ENCODE results near the gene OR51E2. TPM values are rescaled to one million over a fixed set of nuclear protein-coding genes. Genes with fewer than 3 reads are reported as not detected.
A peak's percentile ranks its signal among the peaks of the same experiment; 100 is the strongest.

The OR51E2 gene
- total RNA-seq, 1 experiment from 2014 or later: 0.37 TPM

DNA sequence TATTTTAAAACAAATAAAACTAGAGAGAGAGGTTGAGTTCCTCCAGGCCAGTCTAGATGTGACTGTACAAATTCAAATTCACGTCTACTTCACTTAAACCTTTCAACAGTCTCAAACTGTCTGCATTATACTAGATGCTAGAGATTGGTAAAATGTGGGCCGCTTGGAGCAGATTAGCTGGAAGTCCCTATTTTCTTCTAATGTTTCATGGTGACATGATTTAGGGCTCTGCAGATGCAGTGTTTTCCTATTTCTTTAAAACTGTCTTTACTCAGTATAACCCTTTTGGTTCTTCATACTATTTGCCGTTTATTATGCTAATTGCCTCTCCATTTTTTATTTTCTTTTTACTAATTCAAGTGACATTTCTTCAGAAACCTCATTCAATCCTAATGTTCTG lies 33.5 kb downstream of the OR51E2 start:
- no peak for DNase-seq (ENCODE audit: low spot score)

DNA sequence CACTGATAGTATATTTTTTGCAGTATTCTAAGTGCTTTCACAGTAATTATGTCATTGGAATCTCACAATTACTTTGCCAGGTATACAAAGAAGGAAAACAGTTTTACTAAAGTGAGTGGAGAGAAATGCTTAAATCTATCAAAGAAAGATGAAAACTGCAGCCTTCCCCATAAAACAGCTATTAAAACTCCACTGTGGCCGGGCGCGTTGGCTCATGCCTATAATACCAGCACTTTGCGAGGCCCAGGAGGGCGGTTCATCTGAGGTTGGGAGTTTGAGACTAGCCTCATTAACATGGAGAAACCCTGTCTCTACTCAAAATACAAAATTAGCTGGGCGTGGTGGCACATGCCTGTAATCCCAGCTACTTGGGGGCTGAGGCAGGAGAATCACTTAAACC lies 34.8 kb downstream of the OR51E2 start:
- DNase-seq (ENCODE audit: low spot score): no peak

DNA sequence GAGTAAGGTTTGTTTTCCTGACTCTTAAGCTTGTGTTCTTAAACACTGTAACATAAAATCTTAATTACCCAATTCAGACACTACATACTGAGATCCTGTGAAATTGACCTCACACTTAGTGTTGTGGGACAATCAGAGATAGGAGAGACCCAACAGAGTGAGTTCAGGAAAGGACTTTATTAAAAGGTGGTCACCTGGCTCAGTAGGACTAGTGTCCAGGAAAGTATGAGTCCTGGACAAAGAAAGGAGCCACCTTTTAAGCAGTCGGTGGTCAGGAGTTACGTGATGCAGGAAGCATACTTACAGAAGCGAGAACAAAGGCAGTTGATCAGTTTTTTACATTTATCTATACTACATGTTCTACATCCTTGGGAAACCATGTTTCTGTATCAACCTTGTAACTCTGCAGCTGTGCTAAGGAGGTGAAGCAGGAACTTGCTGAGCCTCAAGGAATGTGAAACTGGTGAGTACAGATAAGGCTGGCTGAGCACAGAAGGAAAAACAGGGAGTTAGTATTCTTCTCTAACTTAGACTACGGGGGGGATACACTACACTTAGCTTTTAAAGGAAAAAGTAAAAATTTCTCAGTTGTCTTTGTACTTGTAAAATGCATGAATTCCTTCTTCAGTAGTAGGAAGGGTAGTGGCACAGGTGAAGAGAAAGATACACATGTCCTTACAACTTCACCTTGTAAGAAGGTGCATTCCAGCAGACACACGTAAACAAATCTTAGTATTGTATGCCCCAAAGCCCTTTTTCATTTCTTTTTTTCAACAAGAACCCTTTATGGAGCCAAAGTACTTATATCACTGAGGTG lies 38.8 kb downstream of the OR51E2 start:
- DNase-seq (ENCODE audit: low spot score): no peak

DNA sequence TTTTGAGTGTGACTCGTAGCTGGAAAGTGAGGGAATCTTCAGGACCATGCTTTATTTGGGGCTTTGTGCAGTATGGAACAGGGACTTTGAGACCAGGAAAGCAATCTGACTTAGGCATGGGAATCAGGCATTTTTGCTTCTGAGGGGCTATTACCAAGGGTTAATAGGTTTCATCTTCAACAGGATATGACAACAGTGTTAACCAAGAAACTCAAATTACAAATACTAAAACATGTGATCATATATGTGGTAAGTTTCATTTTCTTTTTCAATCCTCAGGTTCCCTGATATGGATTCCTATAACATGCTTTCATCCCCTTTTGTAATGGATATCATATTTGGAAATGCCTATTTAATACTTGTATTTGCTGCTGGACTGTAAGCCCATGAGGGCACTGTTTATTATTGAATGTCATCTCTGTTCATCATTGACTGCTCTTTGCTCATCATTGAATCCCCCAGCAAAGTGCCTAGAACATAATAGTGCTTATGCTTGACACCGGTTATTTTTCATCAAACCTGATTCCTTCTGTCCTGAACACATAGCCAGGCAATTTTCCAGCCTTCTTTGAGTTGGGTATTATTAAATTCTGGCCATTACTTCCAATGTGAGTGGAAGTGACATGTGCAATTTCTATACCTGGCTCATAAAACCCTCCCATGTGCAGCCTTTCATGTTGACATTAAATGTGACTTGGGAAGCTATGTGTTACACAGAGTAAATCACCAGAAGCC lies 42.9 kb downstream of the OR51E2 start:
- DNase-seq (ENCODE audit: low spot score): no peak

DNA sequence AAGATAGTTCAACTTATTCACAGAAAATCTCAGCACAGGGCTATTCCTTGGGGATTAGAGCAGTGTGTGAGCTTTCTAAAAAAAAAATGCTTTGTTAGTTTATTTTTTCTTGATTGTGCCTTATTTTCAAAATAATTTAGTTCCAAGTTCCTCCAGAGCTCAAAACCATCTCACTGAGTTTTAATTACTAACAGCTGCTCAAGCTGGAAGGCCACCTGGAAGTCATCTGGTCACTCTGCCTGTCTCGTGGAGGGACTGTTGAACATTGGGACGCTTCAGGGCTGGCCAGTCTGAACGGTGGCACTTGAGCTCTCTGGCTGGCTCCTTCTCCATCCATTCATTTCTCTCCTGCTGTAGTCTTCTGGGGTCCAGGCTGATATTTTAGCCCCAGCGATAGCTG lies 49.9 kb downstream of the OR51E2 start:
- no peak for DNase-seq (ENCODE audit: low spot score)

DNA sequence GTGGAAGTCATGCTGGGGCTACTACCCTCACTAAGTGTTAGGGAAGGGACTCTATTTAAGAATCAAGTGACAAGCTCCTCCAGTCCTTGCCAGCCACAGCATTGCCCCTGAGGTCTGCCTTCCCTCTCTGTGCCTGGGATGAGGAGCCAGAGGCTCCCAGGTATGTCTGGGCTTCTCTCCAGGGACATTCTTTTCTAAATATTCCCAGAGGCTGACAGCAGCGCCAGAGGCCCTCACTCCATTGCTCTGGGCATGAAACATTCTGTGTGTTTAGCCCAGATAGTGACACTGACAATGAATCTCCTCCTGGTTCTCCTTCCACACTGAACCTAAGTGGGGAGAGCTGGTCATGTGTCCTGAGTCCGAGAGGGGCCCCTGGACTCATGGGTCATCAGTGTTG lies 51.7 kb downstream of the OR51E2 start:
- DNase-seq (ENCODE audit: low spot score): no peak

DNA sequence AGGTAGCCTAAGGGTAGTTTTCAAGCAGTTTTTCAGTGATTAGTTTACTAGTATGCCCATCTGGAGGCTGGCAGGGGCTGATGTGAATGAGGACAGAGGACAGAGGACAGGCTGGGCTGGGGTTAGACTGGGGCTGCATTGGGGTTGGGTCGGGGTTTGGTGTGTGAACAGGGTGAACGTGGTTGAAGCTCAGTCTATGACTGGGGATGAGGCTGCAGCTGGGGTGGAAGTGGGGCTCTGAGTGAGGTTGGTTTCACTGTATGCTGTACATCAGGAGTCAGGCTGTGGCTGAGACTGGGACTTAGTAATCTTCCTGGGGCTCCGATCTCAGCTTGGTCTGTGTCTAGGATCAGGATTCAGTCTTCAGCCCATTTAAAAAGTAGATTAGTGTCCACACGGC lies 53.4 kb downstream of the OR51E2 start:
- no peak for DNase-seq (ENCODE audit: low spot score)

DNA sequence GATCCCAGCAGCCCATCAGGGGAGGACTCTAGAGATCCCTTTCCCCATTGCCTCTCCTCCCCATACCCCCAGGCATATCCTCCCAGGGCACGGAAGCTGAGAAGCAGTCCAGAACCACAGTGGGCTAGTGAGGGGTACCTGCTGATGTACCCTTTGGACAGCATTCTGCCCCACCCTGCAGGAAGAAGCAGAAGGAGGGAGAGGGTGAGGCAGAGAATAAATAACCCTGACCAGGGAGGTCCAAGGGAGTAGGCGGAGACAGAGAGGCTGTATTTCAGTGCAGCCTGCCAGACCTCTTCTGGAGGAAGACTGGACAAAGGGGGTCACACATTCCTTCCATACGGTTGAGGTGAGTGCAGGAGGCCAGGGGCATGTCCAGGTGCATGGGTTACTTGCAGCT lies 54.0 kb downstream of the OR51E2 start, which contains the start of gene OR51E1:
OR51E1 (plus strand) TSS at position 301 of the 400 bp plus-strand sequence. CDS start 8,545 bp downstream, outside the sequence.
- no peak for DNase-seq (ENCODE audit: low spot score)

DNA sequence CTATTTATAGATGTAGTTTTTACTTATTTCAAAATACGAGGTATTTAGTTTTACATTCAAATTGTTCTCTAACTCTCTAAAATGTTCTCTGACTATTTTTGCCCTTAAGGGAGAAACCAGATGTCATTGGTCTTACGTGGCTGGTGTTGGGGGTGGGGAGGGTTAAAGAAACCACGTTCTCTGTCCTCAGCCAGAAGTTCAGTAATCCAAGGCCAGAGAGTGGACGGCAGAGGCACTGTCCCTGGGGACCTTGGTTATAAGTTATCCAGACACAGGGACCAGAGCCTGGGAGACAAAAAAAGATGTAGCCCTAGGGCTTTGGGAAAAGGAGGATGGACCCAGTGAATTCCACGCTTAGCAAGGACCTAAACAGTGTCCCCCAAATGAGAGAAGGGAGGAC lies 54.6 kb downstream of the OR51E2 start:
- DNase-seq (ENCODE audit: low spot score): no peak

DNA sequence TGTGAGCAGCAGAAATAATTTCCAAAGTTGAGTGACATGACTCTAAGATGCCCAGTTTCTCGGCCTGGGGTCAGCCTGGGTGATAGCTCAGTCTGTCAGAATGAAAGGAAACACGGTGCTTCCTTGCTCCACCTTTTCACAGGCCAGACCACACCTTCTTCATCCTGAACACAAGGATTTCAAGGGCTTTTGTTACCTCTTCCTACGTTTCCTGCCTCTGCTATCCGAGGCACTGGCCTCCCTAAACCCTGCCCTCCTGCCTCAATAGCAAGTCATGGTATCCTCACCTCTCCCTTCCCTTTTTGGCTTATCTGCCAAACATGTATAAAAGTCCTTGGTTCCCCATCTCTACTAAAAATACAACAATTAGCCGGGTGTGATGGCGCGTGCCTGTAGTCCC lies 55.6 kb downstream of the OR51E2 start:
- no peak for DNase-seq (ENCODE audit: low spot score)

DNA sequence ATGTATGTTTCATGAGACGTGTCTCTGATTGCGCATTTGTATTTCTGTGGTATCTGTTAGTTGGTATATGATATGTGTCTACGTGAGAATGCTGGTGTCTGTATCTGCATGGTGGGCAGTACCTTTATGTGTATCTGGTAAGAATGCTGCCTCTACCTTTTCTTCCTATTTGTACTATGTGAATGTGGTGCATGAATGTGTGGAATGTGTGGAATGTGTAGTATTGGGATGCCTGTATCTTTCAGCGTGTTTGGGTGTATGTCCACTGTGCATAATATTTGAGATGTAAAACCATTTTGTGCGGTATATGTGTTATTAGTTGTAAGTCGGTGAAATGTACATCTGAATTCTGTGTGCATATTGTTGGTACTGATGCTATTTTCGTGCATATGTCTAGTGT lies 56.2 kb downstream of the OR51E2 start:
- no peak for DNase-seq (ENCODE audit: low spot score)

DNA sequence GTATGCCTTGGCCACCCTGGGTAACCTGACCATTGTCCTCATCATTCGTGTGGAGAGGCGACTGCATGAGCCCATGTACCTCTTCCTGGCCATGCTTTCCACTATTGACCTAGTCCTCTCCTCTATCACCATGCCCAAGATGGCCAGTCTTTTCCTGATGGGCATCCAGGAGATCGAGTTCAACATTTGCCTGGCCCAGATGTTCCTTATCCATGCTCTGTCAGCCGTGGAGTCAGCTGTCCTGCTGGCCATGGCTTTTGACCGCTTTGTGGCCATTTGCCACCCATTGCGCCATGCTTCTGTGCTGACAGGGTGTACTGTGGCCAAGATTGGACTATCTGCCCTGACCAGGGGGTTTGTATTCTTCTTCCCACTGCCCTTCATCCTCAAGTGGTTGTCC lies 57.7 kb downstream of the OR51E2 start:
- DNase-seq (ENCODE audit: low spot score): no peak

DNA sequence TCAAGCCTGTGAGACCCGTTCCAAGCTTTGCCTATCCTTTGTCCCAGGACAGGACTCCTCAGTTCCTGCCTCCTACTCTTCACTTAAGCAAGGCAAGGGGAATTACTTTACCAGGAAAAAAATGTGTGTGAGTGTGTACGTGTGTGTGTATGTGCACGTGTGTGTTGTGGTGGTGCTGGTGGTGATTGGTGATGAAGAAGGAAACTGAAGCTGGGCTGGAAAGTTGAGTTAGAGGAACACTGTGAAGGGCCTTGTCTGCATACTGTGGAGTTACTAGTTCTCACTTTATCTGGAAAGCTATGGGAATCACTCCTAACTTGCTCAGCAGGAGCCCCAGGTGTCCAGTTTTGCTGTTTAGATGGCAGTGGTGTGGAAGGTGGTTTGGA lies 60.0 kb downstream of the OR51E2 start:
- DNase-seq (ENCODE audit: low spot score): no peak

DNA sequence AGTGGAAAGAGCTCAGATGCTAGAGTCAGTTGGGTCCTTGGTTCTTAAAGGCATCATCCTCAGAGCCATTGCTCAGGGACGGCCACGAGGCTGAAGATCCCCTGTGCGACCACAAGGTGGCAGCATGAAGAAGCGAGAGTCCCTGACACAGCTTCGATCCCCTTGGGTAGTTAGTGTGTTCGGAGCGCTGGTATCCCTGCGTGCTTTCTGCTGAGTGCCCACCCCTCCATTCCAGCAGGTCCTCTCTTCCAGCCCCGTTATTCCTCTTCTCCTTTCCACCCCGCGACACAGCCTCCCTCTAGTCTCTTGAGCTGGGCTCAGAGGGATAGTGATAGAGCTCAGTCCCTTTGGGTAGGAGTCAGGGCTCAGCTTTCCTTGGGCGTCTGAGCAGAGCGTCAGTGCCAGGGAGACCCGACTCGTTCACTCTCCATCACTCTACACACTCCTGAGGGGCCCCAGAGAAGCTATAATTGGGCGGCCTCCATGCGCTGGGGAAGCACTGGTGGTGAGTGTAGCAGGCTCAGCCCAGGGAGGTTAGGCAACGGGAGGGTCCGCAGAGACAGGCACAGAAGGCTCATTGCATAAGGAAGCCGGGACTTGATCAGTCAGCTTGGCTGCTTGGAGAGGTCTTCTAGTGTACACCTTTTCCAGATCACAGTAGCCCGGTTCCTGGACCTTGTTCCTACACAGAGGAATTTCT lies 60.5 kb downstream of the OR51E2 start, which contains the start of gene OR51D1:
OR51D1 (plus strand) TSS at position 516 of the 700 bp plus-strand sequence. CDS start 2,314 bp downstream, outside the sequence.
- peak; percentile 76 for DNase-seq (ENCODE audit: low spot score)

DNA sequence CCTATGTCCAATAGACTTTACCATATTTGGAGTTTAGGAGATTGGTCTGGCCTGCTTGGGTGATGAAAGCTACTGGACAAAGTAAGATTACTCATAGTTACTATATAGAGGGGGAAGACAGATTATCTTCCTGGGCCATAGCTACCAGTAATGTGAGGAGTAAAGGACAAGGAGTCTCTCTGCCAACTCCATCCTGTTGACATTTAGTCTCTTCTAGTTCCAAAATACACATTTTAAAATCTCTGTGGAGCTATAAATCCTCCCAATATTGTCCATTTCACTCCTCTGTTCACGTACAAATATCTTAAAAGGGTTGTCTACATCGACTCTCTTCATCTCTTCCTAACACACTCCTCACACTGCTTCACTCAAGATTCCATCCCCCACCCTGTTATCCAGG lies 61.5 kb downstream of the OR51E2 start:
- no peak for DNase-seq (ENCODE audit: low spot score)

Other genes starting within 250 kb of the OR51E2 start
- gene OR52K2, start 248.6 kb downstream of the OR51E2 start, total RNA-seq (2014; rRNA removed; shearing (Covaris generic)): not detected in 2 replicates
- gene OR52K1, start 215.2 kb downstream of the OR51E2 start, total RNA-seq (2014; rRNA removed; shearing (Covaris generic)): not detected in 2 replicates
- gene OR52M1, start 152.7 kb downstream of the OR51E2 start, total RNA-seq (2014; rRNA removed; shearing (Covaris generic)): not detected in 2 replicates
- not detected in 2 replicates for gene OR52I2, start 116.1 kb downstream of the OR51E2 start, total RNA-seq (2014; rRNA removed; shearing (Covaris generic))
- not detected in 2 replicates for gene OR52I1, start 103.8 kb downstream of the OR51E2 start, total RNA-seq (2014; rRNA removed; shearing (Covaris generic))
- 16.6 and 25.6 TPM in 2 replicates for gene TRIM68, start 89.6 kb downstream of the OR51E2 start, total RNA-seq (2014; rRNA removed; shearing (Covaris generic))
- not detected in 2 replicates for gene OR51D1, start 60.4 kb downstream of the OR51E2 start, total RNA-seq (2014; rRNA removed; shearing (Covaris generic))
- gene OR51E1, start 53.9 kb downstream of the OR51E2 start, total RNA-seq (2014; rRNA removed; shearing (Covaris generic)): not detected in 2 replicates
- gene MMP26, start 6.9 kb upstream of the OR51E2 start, total RNA-seq (2014; rRNA removed; shearing (Covaris generic)): not detected in 2 replicates
- gene OR51F1, start 72.1 kb upstream of the OR51E2 start, total RNA-seq (2014; rRNA removed; shearing (Covaris generic)): not detected in 2 replicates
- gene OR52R1, start 106.5 kb upstream of the OR51E2 start, total RNA-seq (2014; rRNA removed; shearing (Covaris generic)): not detected in 2 replicates
- gene OR51F2, start 123.5 kb upstream of the OR51E2 start, total RNA-seq (2014; rRNA removed; shearing (Covaris generic)): not detected in 2 replicates
- not detected in 2 replicates for gene OR51S1, start 151.4 kb upstream of the OR51E2 start, total RNA-seq (2014; rRNA removed; shearing (Covaris generic))
- gene OR51T1, start 184.0 kb upstream of the OR51E2 start, total RNA-seq (2014; rRNA removed; shearing (Covaris generic)): not detected in 2 replicates
- gene OR51A7, start 205.9 kb upstream of the OR51E2 start, total RNA-seq (2014; rRNA removed; shearing (Covaris generic)): not detected in 2 replicates
- gene OR51G2, start 221.5 kb upstream of the OR51E2 start, total RNA-seq (2014; rRNA removed; shearing (Covaris generic)): not detected in 2 replicates
- gene OR51G1, start 226.5 kb upstream of the OR51E2 start, total RNA-seq (2014; rRNA removed; shearing (Covaris generic)): not detected in 2 replicates
- gene OR51A4, start 249.8 kb upstream of the OR51E2 start, total RNA-seq (2014; rRNA removed; shearing (Covaris generic)): not detected in 2 replicates